Left kidney (tissue), 1 donor: Measurements from ENCODE around the gene LITAF. TPM values are rescaled to one million over a fixed set of nuclear protein-coding genes. Genes with fewer than 3 reads are reported as not detected.

Source experiments
- polyA plus RNA-seq: library from polyadenylated mRNA; unstranded; fragments of 120-200 nt; gene quantifications from one replicate; pipeline ENCODE4 v1.2.1, GENCODE V29; 2013; ENCODE audit not compliant: insufficient read length

Gene LITAF
- polyA plus RNA-seq, 1 donor, result 103 TPM

Other genes with a start within 250 kb of the LITAF start
- gene RMI2, start 241.5 kb downstream of the LITAF start, polyA plus RNA-seq, result 35.2 TPM
- 33.3 TPM for gene SNN, start 81.5 kb upstream of the LITAF start, polyA plus RNA-seq
- 38.3 TPM for gene TXNDC11, start 155.9 kb upstream of the LITAF start, polyA plus RNA-seq
- gene ZC3H7A, start 210.3 kb upstream of the LITAF start, polyA plus RNA-seq, result 108 TPM